ENCODE results near the gene LAMA2. TPM values are rescaled to one million over a fixed set of nuclear protein-coding genes. Genes with fewer than 3 reads are reported as not detected.

Gene LAMA2
- total and polyA plus RNA-seq, 2 of the 8 experiments (the other 6 are each of a cell fraction or from before 2014, with no cell fraction given), result 1.3 to 3.8 TPM

DNA sequence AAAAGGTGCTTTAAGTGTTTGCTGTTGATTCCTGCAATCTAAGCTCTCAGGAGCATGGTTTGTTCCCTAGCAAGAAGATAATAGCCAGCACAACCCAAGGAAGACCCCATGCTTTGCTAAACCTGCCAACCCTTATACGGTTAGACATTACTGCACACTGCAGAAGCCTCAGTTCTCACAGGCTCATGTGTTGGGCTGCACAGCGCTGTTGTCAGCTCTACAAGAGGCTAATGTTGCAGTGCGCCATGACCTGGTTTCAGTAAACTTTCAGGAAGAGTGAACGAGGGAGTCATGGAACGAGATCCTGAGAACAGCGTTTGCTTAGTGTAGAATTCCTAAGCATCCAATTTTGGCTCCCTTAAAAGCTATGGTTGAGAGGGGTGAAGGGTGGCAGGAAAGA lies 608.5 kb downstream of the LAMA2 start:
- WGBS, 2 experiments (ENCODE audit: extremely low coverage in 1 of 2, insufficient coverage in 1 of 2, insufficient read length in 1 of 2, insufficient replicate concordance in 2 of 2, low coverage in 1 of 2, low lambda C conversion rate in 2 of 2, missing lambda C conversion rate in 1 of 2), result 99% methylated on average over 6 of the region's 6 CpGs; no CpG with 5 or more reads in 1 of the 2 experiments
- no peak overlapping the region for H3K9ac ChIP-seq (replicated peaks in 1 of 4; ENCODE audit: extremely low read depth in 1 of 4, low read depth in 3 of 4, low read length in 3 of 4)

More for the DNA sequence above, 608.5 kb downstream of the LAMA2 start:
- H3K4me3 ChIP-seq (ENCODE audit: extremely low read depth in 1 of 4, insufficient read depth in 2 of 4, low read depth in 3 of 4, low read length in 4 of 4), result no peak overlapping the region
- no peak overlapping the region for H4K8ac ChIP-seq (ENCODE audit: extremely low read depth, insufficient read depth, low read length)
- H2BK12ac ChIP-seq (ENCODE audit: low read depth, low read length), result no peak overlapping the region; the same call in 1 of the 2 replicates
- no peak for TF ChIP-seq JUND (IDR thresholded peaks at IDR 0.05; ENCODE audit: low read length)
- no peak for TF ChIP-seq TBP (IDR thresholded peaks at IDR 0.05; ENCODE audit: low read depth, low read length)
- TF ChIP-seq GTF2F1 (IDR thresholded peaks at IDR 0.05; ENCODE audit: borderline replicate concordance, low read depth, low read length), result no peak
- TF ChIP-seq CTBP2 (IDR thresholded peaks at IDR 0.05; ENCODE audit: borderline replicate concordance, insufficient read depth, insufficient read length, low read length), result no peak
- TF ChIP-seq YY1 (IDR thresholded peaks at IDR 0.05; ENCODE audit: low read depth, low read length), result no peak
- no peak for TF ChIP-seq CBX5 (IDR thresholded peaks at IDR 0.05; ENCODE audit: low read depth, low read length)
- TF ChIP-seq KDM1A (IDR thresholded peaks at IDR 0.05; ENCODE audit: borderline replicate concordance, low read length), result no peak
- TF ChIP-seq KDM4A (IDR thresholded peaks at IDR 0.05; ENCODE audit: low read depth, low read length, severe bottlenecking), result no peak
- no peak for TF ChIP-seq TCF12 (IDR thresholded peaks at IDR 0.05; ENCODE audit: low read depth, low read length)
- no peak for TF ChIP-seq SP4 (IDR thresholded peaks at IDR 0.05; ENCODE audit: low read length)
- TF ChIP-seq RNF2 (IDR thresholded peaks at IDR 0.05; ENCODE audit: borderline replicate concordance, low read depth, low read length, missing control alignments, poor library complexity, severe bottlenecking), result no peak
- no peaks in the 10 kb centered on the region for H3K79me2 ChIP-seq (ENCODE audit: control insufficient read depth in 1 of 2, insufficient read depth in 2 of 2, low read length in 2 of 2)
- ChIA-PET CTCF (ENCODE audit: partially characterized antibody) (interaction anchor here (1.1 to 4.7 kb wide), 5 partner anchors 9 to 284 kb away, joined by 3 to 35 read pairs (median 4); no protein-coding TSS in a partner anchor), POLR2A (ENCODE audit: partially characterized antibody) (no interaction called here)
- no peak overlapping the region for H2BK120ac ChIP-seq (replicated peaks; ENCODE audit: low read depth, low read length)
- H3K36me3 ChIP-seq (ENCODE audit: control insufficient read depth in 2 of 4, insufficient read depth in 4 of 4, low read length in 3 of 4), result no peaks in the 10 kb centered on the region
- no peak overlapping the region for H2BK20ac ChIP-seq (ENCODE audit: low read length)
- peaks cover 0 to 1% (median 0%) of the 10 kb centered on the region in 4 experiments; a peak in 1 of 7 replicates for H3K27me3 ChIP-seq (replicated peaks in 1 of 4; ENCODE audit: control insufficient read depth in 3 of 4, extremely low read depth in 1 of 4, insufficient read depth in 3 of 4, low read length in 3 of 4)
- peak overlapping the region; percentile 34 for H4K91ac ChIP-seq (replicated peaks; ENCODE audit: insufficient read length, low read length)
- H3K14ac ChIP-seq (ENCODE audit: insufficient read length), result no peak overlapping the region
- H3K27ac ChIP-seq (ENCODE audit: low read depth, low read length), result no peak overlapping the region
- H2BK5ac ChIP-seq (ENCODE audit: low read depth, low read length), result no peak overlapping the region
- H3K23ac ChIP-seq (ENCODE audit: insufficient read length), result no peak overlapping the region
- no peak overlapping the region for H3K56ac ChIP-seq (replicated peaks; ENCODE audit: insufficient read length, low read depth, low read length)
- H3K18ac ChIP-seq (ENCODE audit: extremely low read depth, low read length), result no peak overlapping the region; the same call in 1 of the 2 replicates
- no peak overlapping the region for H4K5ac ChIP-seq (ENCODE audit: insufficient read length, low read depth, low read length)
- H2BK15ac ChIP-seq (ENCODE audit: low read length), result no peak overlapping the region
- FAIRE-seq (no peak), DNase-seq (ENCODE audit: low read depth in 1 of 2, low spot score in 2 of 2) (no peak)
- peak overlapping the region; percentile 53 for H2AFZ ChIP-seq (ENCODE audit: low read length)
- no peak overlapping the region for H2AK5ac ChIP-seq (ENCODE audit: low read depth, low read length)
- H3K23me2 ChIP-seq (ENCODE audit: low read depth, low read length), result no peaks in the 10 kb centered on the region
- peaks cover 0 to 3% (median 0%) of the 10 kb centered on the region in 4 experiments; a peak in 1 of 7 replicates for H3K4me1 ChIP-seq (replicated peaks in 1 of 4; ENCODE audit: control insufficient read depth in 3 of 4, insufficient read depth in 4 of 4, low read length in 3 of 4)
- H3K79me1 ChIP-seq (ENCODE audit: low read depth, low read length), result no peaks in the 10 kb centered on the region
- H3K4me2 ChIP-seq (ENCODE audit: insufficient read depth in 1 of 2, low read depth in 2 of 2, low read length in 2 of 2), result no peak overlapping the region
- H4K20me1 ChIP-seq (replicated peaks in 1 of 2; ENCODE audit: control insufficient read depth in 1 of 2, insufficient read depth in 2 of 2, low read length in 2 of 2), result no peaks in the 10 kb centered on the region
- no peak overlapping the region for H3K4ac ChIP-seq (replicated peaks; ENCODE audit: insufficient read length, low read depth, low read length)
- no peaks in the 10 kb centered on the region for H3K9me3 ChIP-seq (ENCODE audit: insufficient read depth in 2 of 2, low read depth in 1 of 2, low read length in 1 of 2)
